ENCODE results near the gene VCP. TPM values are rescaled to one million over a fixed set of nuclear protein-coding genes. Genes with fewer than 3 reads are reported as not detected.

VCP gene
- total RNA-seq, 4 donors from 2014 or later = 57.6 to 252 (median 174) TPM

GRCh38 chr9:35114840-35115628 is 42.6 kb upstream of the VCP start:
- Histone ChIP-seq H3K4me3 (peak overlapping the region; percentile 45 to 55), H3K9me3 (no peaks in the 10 kb centered on the region), H3K4me1 (peaks cover 0 to 10% of the 10 kb centered on the region in 2 donors), H3K27me3 (no peaks in the 10 kb centered on the region), H3K36me3 (no peaks in the 10 kb centered on the region), H3K27ac (peak overlapping the region; percentile 88 to 89)
- peak; percentile 41 to 61 for DNase-seq
- intact Hi-C loops (cut with DNase I; ENCODE audit: low total_unique reads) = loop anchor here (5.0 to 10.0 kb wide), 3 partner anchors 142 to 700 kb away; partner anchors contain the start of genes HINT2 and SPAG8
- TF ChIP-seq CTCF (IDR thresholded peaks at IDR 0.05) (no peak), POLR2A (IDR thresholded peaks at IDR 0.05) (no peak)

- H3K36me3 ChIP-seq = no peaks in the 10 kb centered on the region
- no peak for TF ChIP-seq POLR2A (IDR thresholded peaks at IDR 0.05)
- TF ChIP-seq CTCF (IDR thresholded peaks at IDR 0.05) = no peak
- H3K9me3 ChIP-seq = no peaks in the 10 kb centered on the region
- H3K27ac ChIP-seq = peak overlapping the region; percentile 88 to 89
- peaks cover 0 to 10% of the 10 kb centered on the region in 2 donors for H3K4me1 ChIP-seq
- DNase-seq = peak; percentile 69 to 80
- peak overlapping the region; percentile 45 to 55 for H3K4me3 ChIP-seq
- intact Hi-C loops (cut with DNase I; ENCODE audit: low total_unique reads) = loop anchor here (10.0 kb wide), 1 partner anchor 701 kb away; the partner anchor contains the start of genes HINT2 and SPAG8
- H3K27me3 ChIP-seq = no peaks in the 10 kb centered on the region
Observed at GRCh38 chr9:35114113-35114839, 41.9 kb upstream of the VCP start.

GRCh38 chr9:35112257-35113020 is 40.0 kb upstream of the VCP start:
- no peak overlapping the region for H3K4me3 ChIP-seq
- DNase-seq = no peak
- no peak for TF ChIP-seq POLR2A (IDR thresholded peaks at IDR 0.05)
- no peak for TF ChIP-seq CTCF (IDR thresholded peaks at IDR 0.05)
- H3K36me3 ChIP-seq = no peaks in the 10 kb centered on the region
- H3K4me1 ChIP-seq = peaks cover 0 to 10% of the 10 kb centered on the region in 2 donors
- no peaks in the 10 kb centered on the region for H3K27me3 ChIP-seq
- no peaks in the 10 kb centered on the region for H3K9me3 ChIP-seq
- H3K27ac ChIP-seq = peak overlapping the region; percentile 87 to 88
- intact Hi-C loops (cut with DNase I; ENCODE audit: low total_unique reads) = loop anchor here (10.0 kb wide), 1 partner anchor 702 kb away; the partner anchor contains the start of genes HINT2 and SPAG8

- intact Hi-C loops (cut with DNase I; ENCODE audit: low total_unique reads) = loop anchor here (10.0 kb wide), 1 partner anchor 704 kb away; the partner anchor contains the start of genes HINT2 and SPAG8
- DNase-seq = peak; percentile 98
- peak overlapping the region; percentile 61 to 79 for H3K4me3 ChIP-seq
- peak overlapping the region; percentile 87 to 89 for H3K27ac ChIP-seq
- no peaks in the 10 kb centered on the region for H3K27me3 ChIP-seq
- H3K4me1 ChIP-seq = peaks cover 0 to 10% of the 10 kb centered on the region in 2 donors
- H3K9me3 ChIP-seq = no peaks in the 10 kb centered on the region
- TF ChIP-seq CTCF (IDR thresholded peaks at IDR 0.05) (peak in 1 of 4 experiments; percentile 3), POLR2A (IDR thresholded peaks at IDR 0.05) (peak; percentile 62 to 67)
- H3K36me3 ChIP-seq = no peaks in the 10 kb centered on the region
Observed at GRCh38 chr9:35111001-35111933, 38.8 kb upstream of the VCP start.
